OCI-LY7 (cell line): ENCODE data around the gene C20orf173.

Experiments used
- CTCF ChIP-seq: fragments of 200-600 bp; sonication (generic); conservative IDR thresholded peaks from 2 replicates; pipeline ENCODE4 v1.5.1; 2014; ENCODE audit warnings: mild to moderate bottlenecking, antibody characterized with exemption, low read length, moderate library complexity, mixed read lengths
- EZH2phosphoT487 ChIP-seq: fragments of 200-600 bp; sonication (generic); IDR thresholded peaks from 2 replicates; pipeline ENCODE4 v1.6.1; 2018; ENCODE audit warnings: low read depth, borderline replicate concordance, mild to moderate bottlenecking, mixed run types, antibody characterized with exemption, low read length, moderate library complexity, mixed read lengths

GRCh38 chr20:35552914-35553313 is 23.5 kb upstream of the C20orf173 start:
- TF ChIP-seq CTCF (no peak), EZH2phosphoT487 (no peak)
